ENCODE measurements around the gene USP47. TPM values are rescaled to one million over a fixed set of nuclear protein-coding genes. Genes with fewer than 3 reads are reported as not detected.

USP47 gene
- total RNA-seq, result 74.2 and 84.0 TPM in 2 replicates

GRCh38 chr11:11841723-11842420 lies at the start of gene USP47:
USP47 (plus strand) TSS chr11:11841972; CDS start chr11:11842186, 214 bp downstream.

GRCh38 chr11:12007769-12008737 lies 166.3 kb downstream of the USP47 start, which contains the start of gene DKK3:
DKK3 (minus strand) TSS chr11:12008626; CDS start chr11:12008582, 44 bp downstream.

Other genes with a start within 250 kb of the USP47 start
- 49.0 and 51.7 TPM in 2 replicates for gene GALNT18, start 220.0 kb upstream of the USP47 start, total RNA-seq
- gene DKK3, start 166.7 kb downstream of the USP47 start, total RNA-seq, result 328 and 422 TPM in 2 replicates